GDM1 (cell line): ENCODE data around the gene RNF130.
"Not testable (repeated sequence)": the region's sequence is repeated elsewhere in the genome, so short reads cannot be mapped to it uniquely, and the experiment has no call there.

Experiments
- DNase-seq: peaks from one replicate; lab custom pipeline; 2025; lab: John Stamatoyannopoulos, UW

Gene RNF130

DNA sequence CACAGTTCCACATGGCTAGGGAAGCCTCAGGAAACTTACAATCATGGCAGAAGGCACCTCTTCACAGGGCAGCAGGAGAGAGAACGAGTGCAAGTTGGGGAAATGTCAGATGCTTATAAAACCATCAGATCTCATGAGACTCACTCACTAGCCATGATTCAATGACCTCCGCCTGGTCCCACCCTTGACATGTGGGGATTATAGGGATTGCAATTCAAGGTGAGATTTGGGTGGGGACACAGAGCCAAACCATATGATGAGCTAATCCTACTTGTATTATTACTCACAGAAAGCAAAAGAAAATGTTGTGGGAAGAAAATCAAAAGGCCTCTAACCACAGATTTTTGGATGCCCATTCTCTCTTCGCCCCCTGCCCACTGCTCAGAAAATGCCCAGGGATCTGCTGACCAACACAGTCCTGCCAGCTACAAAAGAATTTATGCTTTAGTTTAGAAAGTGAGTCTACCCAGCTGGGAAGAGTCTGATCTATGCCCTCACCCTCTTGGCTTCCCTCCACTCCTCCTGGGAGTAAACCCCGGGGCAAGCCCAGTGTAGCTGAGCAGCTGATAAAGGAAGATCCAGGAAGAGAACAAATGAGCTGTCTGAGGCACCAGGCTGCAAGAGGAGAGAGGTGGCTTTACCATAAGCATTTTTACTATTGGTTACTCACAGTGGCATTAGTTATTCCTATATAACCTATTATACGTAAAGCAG, 53.1 kb downstream of the RNF130 start:
- DNase-seq, result no peak

DNA sequence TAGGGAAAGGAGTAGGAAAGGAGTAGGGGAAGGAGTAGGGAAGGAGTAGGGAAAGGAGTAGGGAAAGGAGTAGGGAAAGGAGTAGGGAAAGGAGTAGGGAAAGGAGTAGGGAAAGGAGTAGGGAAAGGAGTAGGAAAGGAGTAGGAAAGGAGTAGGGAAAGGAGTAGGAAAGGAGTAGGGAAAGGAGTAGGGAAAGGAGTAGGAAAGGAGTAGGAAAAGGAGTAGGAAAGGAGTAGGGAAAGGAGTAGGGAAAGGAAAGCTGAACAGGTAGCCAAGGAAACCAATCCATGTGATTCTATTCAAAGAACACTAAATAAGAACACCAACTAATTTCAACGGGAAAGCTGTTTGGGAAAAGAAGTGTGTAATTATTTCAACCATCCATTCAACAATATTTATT, 56.0 kb downstream of the RNF130 start:
- not testable (repeated sequence) for DNase-seq

DNA sequence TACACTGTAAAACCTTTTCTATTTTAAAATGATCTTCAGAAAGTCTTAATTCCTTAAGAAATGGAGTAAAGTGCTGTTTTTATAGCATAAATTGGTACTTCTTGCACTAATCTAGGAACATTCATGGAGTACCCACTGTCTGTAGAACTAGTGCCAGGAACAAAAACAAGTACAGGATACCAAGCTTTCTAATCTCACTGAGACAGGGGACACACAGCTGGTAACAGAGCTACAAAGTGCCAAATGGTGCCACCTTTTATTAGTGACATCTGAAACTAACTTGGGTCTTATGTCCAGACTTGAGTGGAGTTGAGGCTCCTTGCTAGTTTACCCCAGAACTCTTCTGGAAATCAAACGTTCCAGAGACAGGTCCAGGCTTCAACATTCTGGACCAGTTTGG, 57.9 kb downstream of the RNF130 start:
- DNase-seq, result no peak

DNA sequence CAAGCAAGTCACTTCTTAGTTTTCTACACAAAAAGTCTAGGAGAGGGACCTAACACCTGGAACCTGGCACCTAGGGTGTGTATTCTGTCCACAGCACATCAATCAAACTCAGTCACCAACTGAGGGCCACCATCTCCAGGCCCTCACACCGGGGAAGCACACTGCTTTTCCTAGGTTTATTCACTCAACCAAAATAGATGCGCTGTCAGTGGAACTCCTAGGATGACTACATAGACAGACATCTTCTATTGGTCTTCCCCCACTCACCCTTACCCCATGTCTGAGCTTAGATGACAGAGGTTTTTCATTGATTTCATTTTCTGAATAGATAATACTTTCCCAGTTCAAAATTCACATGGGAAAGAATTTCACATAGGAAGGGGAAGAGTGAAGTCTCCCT, 59.2 kb downstream of the RNF130 start:
- no peak for DNase-seq

DNA sequence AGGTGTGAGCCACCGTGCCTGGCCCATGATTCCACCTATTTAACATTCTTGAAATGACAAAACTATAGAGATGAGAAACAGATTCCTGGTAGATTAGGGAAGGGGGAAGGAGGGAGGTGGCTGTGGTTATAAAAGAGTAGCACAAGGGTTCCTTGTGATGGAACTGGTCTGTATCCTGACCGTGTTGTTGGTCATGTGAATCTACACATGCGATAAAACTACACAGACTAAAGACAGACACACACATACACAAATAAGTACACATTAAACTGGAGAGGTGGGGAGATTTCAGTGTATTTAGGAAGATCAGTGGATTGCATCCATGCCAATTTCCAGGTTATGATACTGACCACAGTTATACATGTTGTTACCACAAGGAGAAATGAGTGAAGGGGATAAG, 60.9 kb downstream of the RNF130 start:
- DNase-seq, result no peak

DNA sequence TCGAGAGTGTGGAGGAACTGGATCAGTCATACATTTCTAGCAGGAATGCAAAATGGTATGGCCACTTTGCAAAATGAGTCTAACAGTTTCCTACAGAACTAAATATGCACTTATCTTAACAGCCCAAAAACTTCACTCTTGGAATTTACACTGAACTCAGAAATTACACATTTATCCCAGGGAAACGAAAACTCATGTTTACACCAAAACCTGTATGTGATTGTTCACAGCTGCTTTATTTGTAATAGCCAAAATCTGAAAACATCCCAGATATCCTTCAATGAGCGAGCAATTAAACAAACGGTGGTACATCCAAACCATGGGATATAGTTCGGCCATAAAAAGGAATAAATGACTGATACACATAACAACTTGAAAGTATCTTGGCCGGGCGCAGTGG, 62.0 kb downstream of the RNF130 start:
- DNase-seq, result no peak

DNA sequence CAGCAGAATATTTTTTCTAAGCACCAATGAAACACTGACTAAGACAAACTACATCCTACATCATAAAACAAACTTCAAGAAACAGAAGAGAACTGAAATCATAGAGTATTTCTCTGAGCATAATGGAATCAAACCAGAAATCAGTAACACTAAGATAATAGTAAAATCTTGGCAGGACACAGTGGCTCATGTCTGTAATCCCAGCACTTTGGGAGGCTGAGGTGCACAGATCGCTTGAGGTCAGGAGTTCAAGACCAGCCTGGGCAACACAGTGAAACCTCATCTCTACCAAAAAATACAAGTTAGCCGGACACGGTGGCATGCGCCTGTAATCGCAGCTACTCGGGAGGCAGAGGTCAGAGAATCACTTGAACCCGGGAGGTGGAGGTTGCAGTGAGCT, 63.1 kb downstream of the RNF130 start:
- no peak for DNase-seq

DNA sequence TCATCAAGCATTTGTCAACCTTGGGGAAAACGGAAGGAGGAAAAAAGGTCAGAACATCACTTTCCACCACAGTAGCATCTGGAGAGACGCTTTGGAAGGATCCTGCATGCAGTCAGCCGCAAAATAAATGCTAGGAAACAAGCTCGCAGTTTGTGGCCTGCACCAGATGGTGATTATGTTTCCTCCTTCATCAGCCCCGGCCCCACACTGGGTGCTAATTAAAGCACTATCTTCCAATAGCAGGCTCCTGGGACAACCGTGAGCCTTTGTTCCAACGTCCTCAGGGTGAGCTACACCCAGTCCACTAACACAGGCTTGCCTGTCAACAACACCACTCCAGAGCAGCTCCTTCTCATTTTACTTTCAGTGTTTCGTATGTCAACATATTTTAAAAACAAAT, 64.0 kb downstream of the RNF130 start:
- DNase-seq, result peak; percentile 75

DNA sequence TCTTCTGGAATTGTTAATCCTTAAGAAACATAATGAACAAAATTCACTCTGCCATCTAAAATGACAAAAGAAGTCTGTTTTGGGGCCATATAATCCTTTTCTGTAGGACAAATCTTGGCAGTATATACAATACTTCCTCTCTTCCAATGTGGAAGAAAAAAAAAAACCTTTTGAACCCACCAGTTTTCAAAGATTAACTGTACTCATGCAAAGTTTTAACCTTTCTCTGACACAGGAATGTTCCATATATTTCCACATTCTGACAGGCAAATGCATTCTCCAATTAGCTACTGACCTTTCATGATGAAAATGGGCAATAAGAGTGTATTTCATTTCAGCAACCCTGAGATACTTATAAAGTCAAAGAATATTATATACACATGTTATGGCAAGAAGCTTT, 65.4 kb downstream of the RNF130 start:
- no peak for DNase-seq

DNA sequence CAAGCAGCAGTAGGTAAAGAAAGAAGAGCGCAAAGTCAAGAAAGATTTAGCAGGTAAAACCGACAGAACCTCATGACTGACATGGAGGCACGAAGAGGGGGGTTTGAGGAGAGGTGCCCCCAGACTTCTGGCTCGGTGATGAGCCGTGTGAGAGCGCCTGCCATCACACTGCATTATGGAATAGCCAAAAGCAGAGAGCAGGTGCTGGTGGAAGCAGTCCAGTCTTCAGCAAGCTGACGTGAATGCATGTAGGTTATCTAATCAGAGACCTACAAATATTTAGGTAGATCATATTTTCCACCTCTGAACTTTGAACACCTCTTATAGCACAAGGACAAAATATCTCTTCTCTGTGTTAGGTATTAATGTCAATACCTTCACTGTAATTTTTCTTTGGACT, 68.4 kb downstream of the RNF130 start:
- DNase-seq, result no peak

DNA sequence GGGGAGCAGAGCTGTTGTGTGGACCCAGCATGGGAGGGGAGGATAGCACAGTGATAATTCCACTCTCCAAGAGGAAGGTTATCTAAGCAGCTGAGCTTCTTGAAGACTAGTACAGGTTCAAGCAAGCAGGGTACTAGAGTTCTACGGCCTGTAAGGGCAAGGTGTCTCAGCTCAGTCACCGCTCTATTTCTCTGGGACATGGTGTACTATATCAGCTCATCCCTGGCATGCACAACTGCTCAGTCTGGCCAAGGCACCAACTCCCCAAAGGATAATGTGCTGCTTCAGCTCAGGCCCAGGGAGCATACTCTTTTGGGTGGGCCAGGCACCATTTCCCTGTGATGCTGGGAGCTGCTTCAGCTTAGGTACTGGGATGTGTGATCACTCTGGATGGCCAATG, 69.8 kb downstream of the RNF130 start:
- no peak for DNase-seq

DNA sequence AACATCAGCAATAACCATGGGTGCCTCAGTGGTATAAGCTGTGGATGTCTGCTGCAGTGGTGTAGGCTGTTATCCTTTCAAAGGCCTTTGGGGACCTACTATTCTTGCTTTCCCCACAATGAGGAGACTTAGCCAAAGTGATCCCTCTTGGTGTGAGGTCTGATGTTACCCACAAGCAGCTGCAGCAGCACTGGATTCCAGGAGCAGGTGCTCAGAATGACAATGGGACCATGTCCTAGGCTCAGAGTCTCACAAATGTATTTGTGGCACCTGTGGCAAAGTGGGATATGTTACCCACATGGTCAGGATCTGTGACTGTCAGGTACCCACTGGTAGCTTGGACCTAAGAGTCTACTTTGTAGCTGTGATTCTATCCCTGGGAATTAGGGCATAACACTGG, 70.4 kb downstream of the RNF130 start:
- DNase-seq, result no peak

DNA sequence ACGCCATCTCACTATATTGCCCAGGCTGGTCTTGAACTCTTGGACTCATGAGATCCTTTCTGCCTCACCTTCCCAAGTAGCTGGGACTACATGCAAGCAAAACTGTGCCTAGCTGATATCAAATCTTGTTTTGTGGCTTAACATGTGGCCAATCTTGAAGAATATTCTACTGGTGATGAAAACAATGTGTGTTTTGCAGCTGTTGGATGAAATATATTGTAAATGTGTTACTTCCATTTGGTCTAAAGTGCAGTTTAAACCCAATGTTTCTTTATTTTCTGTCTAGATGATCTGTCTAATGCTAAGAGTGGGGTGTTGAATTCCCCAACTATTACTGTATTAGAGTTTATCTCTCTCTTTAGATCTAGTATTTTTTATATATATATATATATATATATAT, 73.1 kb downstream of the RNF130 start:
- no peak for DNase-seq

DNA sequence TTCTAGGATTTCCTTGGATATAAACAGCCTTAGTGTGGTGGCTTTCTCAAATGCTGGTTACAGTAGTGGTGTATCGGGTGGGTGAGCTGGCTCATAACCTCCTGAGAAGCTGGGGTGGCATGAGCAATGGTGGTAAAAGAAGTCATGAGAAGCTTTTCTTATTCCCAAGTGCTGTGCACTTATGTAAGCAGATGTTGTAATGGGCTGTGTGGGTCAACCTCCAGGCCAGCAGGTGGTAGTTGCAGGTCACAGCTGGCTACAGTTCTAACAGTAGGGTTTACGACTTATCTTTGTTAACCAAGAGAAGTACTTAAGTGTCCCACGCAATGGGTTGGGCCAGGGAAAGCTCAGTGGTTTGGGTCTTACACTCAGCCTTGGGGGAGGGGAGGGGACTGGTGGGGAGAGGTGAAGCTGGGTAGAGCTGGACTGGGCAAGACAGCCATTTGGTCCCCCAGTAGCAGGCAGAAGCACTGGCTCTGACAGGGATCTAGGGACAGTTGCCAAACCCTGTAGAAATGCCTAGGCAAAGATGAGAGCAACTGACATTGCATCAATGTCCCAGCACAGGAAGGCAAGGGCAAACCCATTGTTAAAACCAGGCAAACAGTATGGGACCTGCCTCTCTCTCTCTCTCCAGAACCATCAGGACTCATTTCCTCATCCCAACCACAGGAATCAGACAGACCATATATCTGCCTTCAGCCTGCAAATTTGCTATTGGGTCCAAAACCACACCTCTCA, 76.8 kb downstream of the RNF130 start:
- no peak for DNase-seq

DNA sequence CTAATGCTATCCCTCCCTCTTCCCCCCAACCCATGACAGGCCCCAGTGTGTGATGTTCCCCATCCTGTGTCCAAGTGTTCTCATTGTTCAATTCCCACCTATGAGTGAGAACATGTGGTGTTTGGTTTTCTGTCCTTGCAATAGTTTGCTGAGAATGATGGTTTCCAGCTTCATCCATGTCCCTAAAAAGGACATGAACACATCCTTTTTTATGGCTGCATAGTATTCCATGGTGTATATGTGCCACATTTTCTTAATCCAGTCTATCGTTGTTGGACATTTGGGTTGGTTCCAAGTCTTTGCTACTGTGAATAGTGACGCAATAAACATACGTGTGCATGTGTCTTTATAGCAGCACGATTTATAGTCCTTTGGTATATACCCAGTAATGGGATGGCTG, 78.7 kb downstream of the RNF130 start:
- not testable (repeated sequence) for DNase-seq

DNA sequence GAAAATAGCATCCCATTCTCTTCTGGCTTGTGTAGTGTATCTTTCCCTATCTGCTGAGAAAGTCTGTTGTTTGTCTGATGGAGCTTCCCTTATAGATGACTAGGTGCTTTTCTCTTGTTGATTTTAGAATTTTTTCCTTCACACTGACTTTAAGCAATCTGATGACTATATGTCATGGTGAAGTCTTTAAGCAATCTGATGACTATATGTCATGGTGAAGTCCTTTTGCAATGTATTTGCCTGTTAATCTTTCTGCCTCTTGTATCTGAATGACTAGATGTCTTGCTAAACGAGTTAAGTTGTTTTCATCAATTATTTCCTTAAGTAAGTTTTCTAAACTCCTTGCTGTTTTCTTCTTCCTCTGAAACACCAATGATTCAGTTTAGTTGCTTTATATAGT, 80.5 kb downstream of the RNF130 start:
- no peak for DNase-seq

DNA sequence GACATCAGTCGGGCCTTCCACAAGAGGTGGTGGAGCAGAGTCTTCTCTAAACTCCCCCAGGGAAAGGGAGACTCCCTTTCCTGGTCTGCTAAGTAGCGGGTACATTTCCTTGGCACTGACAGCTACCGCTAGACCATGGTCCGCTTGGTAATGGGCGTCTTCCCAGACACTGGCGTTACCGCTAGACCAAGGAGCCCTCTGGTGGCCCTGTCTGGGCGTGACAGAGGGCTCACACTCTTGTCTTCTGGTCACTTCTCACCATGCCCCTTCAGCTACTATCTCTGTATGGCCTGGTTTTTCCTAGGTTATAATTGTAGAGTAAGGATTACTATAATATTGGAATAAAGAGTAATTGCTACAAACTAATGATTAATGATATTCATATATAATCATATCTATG, 81.0 kb downstream of the RNF130 start:
- DNase-seq, result not testable (repeated sequence)

DNA sequence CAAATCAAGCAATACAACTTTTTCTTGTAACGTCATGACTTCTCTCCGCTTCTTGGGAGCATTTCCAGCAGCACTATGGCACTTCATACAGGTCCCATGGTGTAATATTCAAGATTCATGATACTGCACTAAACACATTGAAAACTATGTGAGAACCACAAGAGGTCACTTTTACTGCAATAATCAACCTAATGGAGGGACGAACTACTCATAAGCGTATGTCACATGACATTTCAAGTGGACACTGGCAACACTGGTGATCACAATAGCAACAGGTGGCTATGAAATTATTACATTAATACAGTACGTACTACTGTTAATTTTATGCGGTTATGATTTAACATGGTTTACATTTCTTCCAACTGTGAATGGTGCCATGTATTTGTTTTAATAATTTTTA, 85.2 kb downstream of the RNF130 start:
- DNase-seq, result no peak

DNA sequence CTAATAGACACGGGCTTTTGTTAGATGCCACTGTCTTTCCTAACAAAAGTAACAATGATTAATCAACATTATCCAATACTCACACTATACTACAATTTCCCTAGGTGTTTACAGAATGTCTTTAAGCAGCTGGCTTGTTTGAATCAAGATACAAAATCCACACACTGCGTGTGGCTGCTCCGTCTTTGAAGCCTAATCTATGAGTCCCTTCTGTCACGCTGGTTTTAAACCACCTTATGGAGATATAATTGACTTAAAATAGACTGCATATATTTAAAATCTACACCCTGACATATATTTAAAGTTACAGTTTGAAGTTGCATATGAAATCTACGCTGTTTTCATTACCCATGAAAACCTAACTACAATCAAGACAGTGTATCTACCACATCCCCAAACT, 89.9 kb downstream of the RNF130 start:
- no peak for DNase-seq

DNA sequence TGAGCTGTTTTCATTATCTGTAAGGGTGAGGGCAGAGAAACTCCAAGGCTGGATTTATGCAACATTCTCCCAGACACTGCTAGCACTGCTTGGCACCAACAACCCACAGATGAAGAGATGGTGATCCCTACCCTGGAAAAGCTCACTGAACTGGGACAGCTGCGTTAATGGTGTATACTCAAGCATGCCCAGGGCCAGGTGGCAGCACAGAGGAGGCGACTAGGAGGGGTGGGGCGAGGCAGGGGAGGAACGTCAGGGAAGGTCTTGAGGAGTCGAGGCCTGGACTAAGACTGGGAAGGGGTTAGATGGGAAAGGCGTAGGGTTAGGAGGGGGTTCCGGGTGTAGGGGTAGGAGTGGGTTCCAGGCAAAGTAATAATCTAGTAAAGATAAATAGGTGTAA, 90.8 kb downstream of the RNF130 start:
- no peak for DNase-seq

DNA sequence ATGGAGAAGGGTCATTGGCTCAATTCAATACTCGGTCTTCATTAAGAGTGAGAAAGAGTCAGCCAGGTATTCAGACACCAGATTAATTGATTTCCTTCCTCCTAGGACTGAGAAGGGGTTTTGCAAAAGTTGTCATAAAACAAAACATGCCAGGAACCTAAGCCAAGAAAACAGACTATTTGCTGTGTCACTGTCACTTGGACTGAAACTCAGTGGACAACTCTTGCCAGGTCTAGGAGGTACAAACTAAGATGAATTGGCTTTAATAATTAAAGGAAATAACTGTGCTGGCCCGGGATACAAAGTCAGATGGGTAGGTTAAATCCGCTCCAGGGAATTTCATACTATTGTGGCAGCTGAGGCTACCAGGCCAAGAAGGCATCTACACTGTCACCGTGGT, 92.8 kb downstream of the RNF130 start:
- no peak for DNase-seq

DNA sequence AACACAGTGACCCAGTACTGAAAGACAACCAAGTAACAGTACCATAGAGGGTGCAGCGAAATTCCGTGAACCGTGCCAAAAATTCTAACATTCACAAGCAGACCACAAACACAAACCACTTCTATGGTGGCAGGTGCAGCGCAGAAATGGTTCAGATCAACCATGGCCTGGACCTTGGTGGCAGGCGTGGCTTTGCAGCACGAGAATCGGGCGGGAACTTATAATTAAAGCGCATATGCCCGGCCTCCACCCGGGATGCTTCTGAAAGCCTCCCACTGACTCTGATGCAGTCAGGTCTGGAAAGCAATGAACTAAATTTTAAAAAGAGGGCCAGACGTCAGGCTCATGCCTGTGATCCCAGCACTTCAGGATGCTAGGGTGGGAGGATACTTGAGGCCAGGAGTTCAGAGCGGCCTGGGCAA, 95.8 kb downstream of the RNF130 start:
- DNase-seq, result no peak

DNA sequence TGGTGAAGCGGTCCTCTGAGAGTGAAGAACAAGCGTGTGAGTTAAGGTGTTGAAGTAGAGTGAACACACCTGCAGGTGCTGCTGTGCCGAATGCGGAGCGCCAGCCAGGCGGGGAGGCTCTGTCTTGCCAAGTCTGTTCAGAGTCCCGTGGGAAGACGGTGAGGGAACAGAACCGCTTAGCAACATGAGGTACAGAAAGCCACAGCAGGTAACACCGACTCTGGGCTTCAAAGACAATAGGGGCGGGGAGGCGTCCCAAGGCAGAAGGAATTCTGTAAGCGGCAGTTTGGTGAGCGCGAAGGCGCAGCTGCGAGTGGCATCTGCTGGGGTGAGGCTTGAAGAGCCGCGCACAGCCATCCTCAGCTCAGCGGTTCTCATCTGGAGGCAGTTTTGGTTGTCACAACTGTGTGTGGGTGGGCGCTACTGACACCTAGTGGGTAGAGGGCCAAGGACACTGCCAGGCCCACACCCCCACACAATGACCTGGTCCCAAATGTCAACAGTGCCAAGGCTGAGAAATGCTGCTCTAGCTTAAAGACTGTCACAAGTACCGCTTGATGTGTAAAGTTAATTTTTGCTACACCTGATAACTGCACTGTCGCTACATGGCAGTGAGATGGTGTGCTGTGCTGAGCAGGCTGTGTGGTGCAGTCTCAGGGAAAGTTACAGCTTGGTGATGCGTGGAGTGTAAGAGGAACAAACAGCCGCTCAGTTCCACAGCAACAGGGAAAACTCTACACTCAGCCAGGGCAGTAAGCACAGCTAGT, 96.4 kb downstream of the RNF130 start:
- peak; percentile 43 for DNase-seq
